ENCODE measurements around the gene FHOD1. TPM values are rescaled to one million over a fixed set of nuclear protein-coding genes. Genes with fewer than 3 reads are reported as not detected.

Gene FHOD1
- total RNA-seq, 1 experiment from 2014 or later, result 37.2 TPM

DNA sequence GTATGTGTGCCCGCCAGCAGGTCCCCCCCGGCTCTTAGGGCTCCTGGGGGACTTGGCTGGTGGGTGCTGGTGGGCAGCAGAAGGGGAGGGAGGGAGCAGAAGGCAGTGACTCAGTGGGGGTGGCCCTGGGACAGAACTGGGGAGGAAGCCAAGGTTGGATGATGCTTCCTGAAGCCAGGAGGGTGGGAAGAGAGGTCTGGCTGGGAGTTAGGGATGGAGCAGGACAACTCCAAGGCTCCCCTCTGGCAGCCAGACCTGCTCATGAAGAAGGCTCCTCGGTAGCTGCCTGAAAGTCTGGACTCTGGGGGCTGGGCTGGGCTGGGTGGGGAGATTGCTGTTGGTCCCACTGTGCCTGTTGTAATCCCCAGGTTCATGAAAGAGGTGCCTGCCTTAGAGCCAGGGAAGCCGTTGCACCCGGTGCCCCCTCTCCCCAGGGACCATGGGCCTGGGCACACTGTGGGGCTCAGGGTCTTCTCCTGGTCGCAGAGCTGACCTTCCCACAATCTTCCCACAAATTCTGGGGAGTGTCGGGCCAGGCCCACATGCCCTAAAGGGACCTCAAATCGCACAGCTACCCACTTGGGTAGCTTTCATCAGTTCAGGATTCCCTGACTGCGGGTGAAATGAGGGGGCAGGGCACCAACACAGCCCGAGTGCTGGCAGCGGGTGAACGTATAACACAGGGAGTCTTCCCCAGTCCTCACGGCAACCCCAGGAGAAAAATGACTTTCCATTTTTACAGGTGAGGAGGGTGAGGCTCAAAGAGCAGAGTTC lies 30.9 kb upstream of the FHOD1 start:
- peak; percentile 33 for DNase-seq
- BruUV-seq (replicated peaks), result no TSS peak
- CTCF ChIA-PET, result interaction anchor here (0.7 to 2.3 kb wide), 5 partner anchors 10 to 324 kb away, joined by 4 to 18 read pairs (median 7); partner anchors contain the start of gene FHOD1
- peak overlapping the region; percentile 70 for H3K4me3 Mint-ChIP-seq (ENCODE audit: low read depth, unreplicated experiment)
- H3K36me3 Mint-ChIP-seq (ENCODE audit: insufficient read depth, unreplicated experiment), result peaks cover 34% of the 10 kb centered on the region
- TF ChIP-seq, protein P1, sequence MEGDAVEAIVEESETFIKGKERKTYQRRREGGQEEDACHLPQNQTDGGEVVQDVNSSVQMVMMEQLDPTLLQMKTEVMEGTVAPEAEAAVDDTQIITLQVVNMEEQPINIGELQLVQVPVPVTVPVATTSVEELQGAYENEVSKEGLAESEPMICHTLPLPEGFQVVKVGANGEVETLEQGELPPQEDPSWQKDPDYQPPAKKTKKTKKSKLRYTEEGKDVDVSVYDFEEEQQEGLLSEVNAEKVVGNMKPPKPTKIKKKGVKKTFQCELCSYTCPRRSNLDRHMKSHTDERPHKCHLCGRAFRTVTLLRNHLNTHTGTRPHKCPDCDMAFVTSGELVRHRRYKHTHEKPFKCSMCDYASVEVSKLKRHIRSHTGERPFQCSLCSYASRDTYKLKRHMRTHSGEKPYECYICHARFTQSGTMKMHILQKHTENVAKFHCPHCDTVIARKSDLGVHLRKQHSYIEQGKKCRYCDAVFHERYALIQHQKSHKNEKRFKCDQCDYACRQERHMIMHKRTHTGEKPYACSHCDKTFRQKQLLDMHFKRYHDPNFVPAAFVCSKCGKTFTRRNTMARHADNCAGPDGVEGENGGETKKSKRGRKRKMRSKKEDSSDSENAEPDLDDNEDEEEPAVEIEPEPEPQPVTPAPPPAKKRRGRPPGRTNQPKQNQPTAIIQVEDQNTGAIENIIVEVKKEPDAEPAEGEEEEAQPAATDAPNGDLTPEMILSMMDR (IDR thresholded peaks at IDR 0.05; ENCODE audit: unreplicated experiment), result no peak
- H3K27me3 Mint-ChIP-seq (ENCODE audit: unreplicated experiment), result no peaks in the 10 kb centered on the region
- intact Hi-C loops (cut with micrococcal nuclease; ENCODE audit: unreplicated experiment), result no loop called here
- H3K9me3 Mint-ChIP-seq (ENCODE audit: low read depth, unreplicated experiment), result no peaks in the 10 kb centered on the region
- H3K27ac Mint-ChIP-seq (ENCODE audit: unreplicated experiment), result peak overlapping the region; percentile 51
- peaks cover 19% of the 10 kb centered on the region for H3K4me1 Mint-ChIP-seq (ENCODE audit: low read depth, unreplicated experiment)

DNA sequence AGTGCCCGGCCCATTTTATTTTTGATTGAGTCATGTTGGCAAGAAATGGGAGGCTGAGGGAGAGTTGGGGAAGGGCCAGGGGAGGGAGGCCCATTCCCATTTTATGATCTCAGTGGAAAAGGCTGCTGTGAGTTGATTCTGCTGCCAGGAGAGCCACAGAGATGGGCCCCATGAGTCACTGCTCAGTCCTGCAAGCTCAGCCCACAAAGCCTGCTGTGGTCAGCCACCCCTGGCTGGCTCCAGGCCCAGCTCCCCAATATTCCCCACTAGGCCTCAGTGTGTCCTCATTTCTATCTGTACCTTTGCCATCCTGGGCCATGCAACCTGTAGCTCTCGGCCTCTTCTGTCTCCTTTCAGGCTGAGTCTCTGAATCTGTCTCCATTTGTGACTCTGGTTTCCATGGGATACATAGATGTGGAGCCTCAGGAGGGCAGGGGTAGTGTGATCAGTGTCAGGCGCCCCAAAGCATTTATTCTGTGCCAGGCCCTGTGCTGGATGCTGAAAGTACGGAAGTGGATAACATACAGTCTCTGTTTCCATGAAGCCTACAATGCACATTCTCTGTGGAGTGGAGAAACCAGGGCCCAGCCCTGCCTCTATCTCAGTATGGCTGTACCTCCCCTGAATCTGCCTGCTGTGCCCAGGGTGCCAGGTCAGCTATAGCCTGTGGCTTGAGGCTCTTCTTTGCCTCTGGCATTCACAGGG lies 30.2 kb upstream of the FHOD1 start:
- intact Hi-C loops (cut with micrococcal nuclease; ENCODE audit: unreplicated experiment), result no loop called here
- BruUV-seq (replicated peaks), result TSS peak; percentile 45
- peaks cover 19% of the 10 kb centered on the region for H3K4me1 Mint-ChIP-seq (ENCODE audit: low read depth, unreplicated experiment)
- CTCF ChIA-PET, result interaction anchor here (0.7 to 2.3 kb wide), 7 partner anchors 9 to 122 kb away, joined by 3 to 18 read pairs (median 6); partner anchors contain the start of gene FHOD1
- no peaks in the 10 kb centered on the region for H3K27me3 Mint-ChIP-seq (ENCODE audit: unreplicated experiment)
- TF ChIP-seq, protein P1 (IDR thresholded peaks at IDR 0.05; ENCODE audit: unreplicated experiment), result no peak
- no peaks in the 10 kb centered on the region for H3K9me3 Mint-ChIP-seq (ENCODE audit: low read depth, unreplicated experiment)
- peak overlapping the region; percentile 14 for H3K27ac Mint-ChIP-seq (ENCODE audit: unreplicated experiment)
- H3K36me3 Mint-ChIP-seq (ENCODE audit: insufficient read depth, unreplicated experiment), result peaks cover 34% of the 10 kb centered on the region
- peak; percentile 74 for DNase-seq
- H3K4me3 Mint-ChIP-seq (ENCODE audit: low read depth, unreplicated experiment), result peak overlapping the region; percentile 70

DNA sequence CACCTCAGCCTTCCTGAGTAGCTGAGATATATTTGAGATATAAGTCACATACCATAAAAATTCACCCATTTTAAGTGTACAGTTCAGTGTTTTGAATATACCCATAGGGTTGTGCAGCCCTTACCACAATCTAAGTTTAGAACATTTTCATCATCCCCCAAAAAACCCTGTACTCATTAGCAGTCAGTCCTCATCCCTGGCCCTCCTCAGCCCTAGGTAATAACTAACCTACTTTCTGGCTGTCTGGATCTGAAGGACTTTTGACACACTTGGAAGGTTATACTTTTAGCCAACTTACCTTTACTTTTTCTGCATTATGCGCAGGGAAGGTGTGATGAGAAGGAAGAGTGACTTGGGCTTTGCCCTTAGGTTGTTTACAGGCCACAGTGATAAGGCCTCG lies 28.0 kb upstream of the FHOD1 start:
- CTCF ChIA-PET, result interaction anchor here (1.0 kb wide), 1 partner anchor 15 kb away, joined by 7 read pairs; no protein-coding TSS in a partner anchor
- no peaks in the 10 kb centered on the region for H3K27me3 Mint-ChIP-seq (ENCODE audit: unreplicated experiment)
- peaks cover 19% of the 10 kb centered on the region for H3K4me1 Mint-ChIP-seq (ENCODE audit: low read depth, unreplicated experiment)
- H3K27ac Mint-ChIP-seq (ENCODE audit: unreplicated experiment), result no peak overlapping the region
- intact Hi-C loops (cut with micrococcal nuclease; ENCODE audit: unreplicated experiment), result no loop called here
- no peaks in the 10 kb centered on the region for H3K9me3 Mint-ChIP-seq (ENCODE audit: low read depth, unreplicated experiment)
- no peak for DNase-seq
- no TSS peak for BruUV-seq (replicated peaks)
- peaks cover 34% of the 10 kb centered on the region for H3K36me3 Mint-ChIP-seq (ENCODE audit: insufficient read depth, unreplicated experiment)
- no peak overlapping the region for H3K4me3 Mint-ChIP-seq (ENCODE audit: low read depth, unreplicated experiment)
- TF ChIP-seq, protein P1 (IDR thresholded peaks at IDR 0.05; ENCODE audit: unreplicated experiment), result no peak

DNA sequence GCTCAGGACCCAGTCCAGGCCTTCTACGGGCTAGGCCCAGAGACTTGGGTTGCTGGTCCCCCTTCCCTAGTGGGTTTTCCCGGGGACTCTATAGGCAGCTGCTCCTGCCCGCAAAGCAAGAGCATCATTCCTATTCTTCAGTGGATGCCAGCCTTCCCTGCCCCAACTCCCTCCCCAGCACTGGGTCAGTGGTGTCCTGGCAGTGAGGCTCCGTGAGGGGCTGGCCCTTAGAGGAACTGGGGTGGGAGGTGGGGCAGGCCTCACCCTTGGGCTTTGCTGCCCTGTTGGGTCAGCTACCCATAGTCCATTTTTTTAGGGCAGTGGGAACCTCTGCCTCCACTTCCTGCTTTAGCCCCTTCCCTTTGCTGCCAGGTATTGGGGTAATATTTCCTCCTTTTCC lies 24.2 kb upstream of the FHOD1 start:
- Mint-ChIP-seq H3K27ac (ENCODE audit: unreplicated experiment) (no peak overlapping the region), H3K27me3 (ENCODE audit: unreplicated experiment) (no peaks in the 10 kb centered on the region), H3K9me3 (ENCODE audit: low read depth, unreplicated experiment) (no peaks in the 10 kb centered on the region), H3K36me3 (ENCODE audit: insufficient read depth, unreplicated experiment) (peaks cover 13% of the 10 kb centered on the region), H3K4me3 (ENCODE audit: low read depth, unreplicated experiment) (no peak overlapping the region), H3K4me1 (ENCODE audit: low read depth, unreplicated experiment) (peaks cover 15% of the 10 kb centered on the region)
- intact Hi-C loops (cut with micrococcal nuclease; ENCODE audit: unreplicated experiment), result no loop called here
- BruUV-seq (replicated peaks), result no TSS peak
- no peak for DNase-seq
- TF ChIP-seq, protein P1 (IDR thresholded peaks at IDR 0.05; ENCODE audit: unreplicated experiment), result no peak
- CTCF ChIA-PET, result interaction anchor here (2.8 kb wide), 1 partner anchor 11 kb away, joined by 7 read pairs; no protein-coding TSS in a partner anchor
